GM23338 (cell line): ENCODE results near the gene SARS2. TPM values are rescaled to one million over a fixed set of nuclear protein-coding genes. Genes with fewer than 3 reads are reported as not detected.
"Not testable (repeated sequence)": the region's sequence is repeated elsewhere in the genome, so short reads cannot be mapped to it uniquely, and the experiment has no call there.

Experiments
- ATAC-seq: fragments of 200-7000 bp; cut with Tn5 transposase; 3 replicates; pipeline ENCODE4 v1.9.1; 2020
- DNase-seq: peaks from one replicate; pipeline ENCODE4 v3.0.0-alpha.2; 2015; ENCODE audit warnings: low spot score
- H2AFZ ChIP-seq: fragments of 200-600 bp; sonication (generic); 2 replicates; pipeline ENCODE4 v1.8.0; 2016; ENCODE audit warnings: antibody characterized with exemption, mild to moderate bottlenecking, moderate library complexity
- H3F3A ChIP-seq: fragments of 200-600 bp; sonication (generic); replicated peaks from 2 replicates; pipeline ENCODE4 v1.8.0; 2017; ENCODE audit warnings: antibody characterized with exemption, mixed run types, low read depth
- H3K27ac ChIP-seq: fragments of 200-600 bp; sonication (generic); 2 replicates; pipeline ENCODE4 v1.6.1; 2016; ENCODE audit warnings: low read depth
- H3K27me3 ChIP-seq: fragments of 200-600 bp; sonication (generic); 2 replicates; pipeline ENCODE4 v1.8.0; 2016; ENCODE audit warnings: mild to moderate bottlenecking, mixed run types, moderate library complexity; ENCODE audit not compliant: insufficient read depth
- H3K36me3 ChIP-seq: fragments of 200-600 bp; sonication (generic); 2 replicates; pipeline ENCODE4 v1.8.0; 2016; ENCODE audit warnings: mild to moderate bottlenecking; ENCODE audit not compliant: insufficient read depth
- H3K4me1 ChIP-seq: fragments of 200-600 bp; sonication (generic); 2 replicates; pipeline ENCODE4 v1.8.0; 2016; ENCODE audit warnings: mild to moderate bottlenecking, moderate library complexity; ENCODE audit not compliant: insufficient read depth
- H3K4me2 ChIP-seq: fragments of 200-600 bp; sonication (generic); 2 replicates; pipeline ENCODE4 v1.7.1; 2017; ENCODE audit warnings: mixed run types
- H3K4me3 ChIP-seq: fragments of 200-600 bp; sonication (generic); 2 replicates; pipeline ENCODE4 v1.6.1; 2016; ENCODE audit warnings: mixed run types
- H3K79me2 ChIP-seq: fragments of 200-600 bp; sonication (generic); replicated peaks from 2 replicates; pipeline ENCODE4 v1.8.0; 2017; ENCODE audit warnings: mild to moderate bottlenecking; ENCODE audit not compliant: insufficient read depth
- H3K9me2 ChIP-seq: fragments of 200-600 bp; sonication (generic); 2 replicates; pipeline ENCODE4 v1.8.0; 2017; ENCODE audit not compliant: insufficient read depth
- H4K20me1 ChIP-seq: fragments of 200-600 bp; sonication (generic); replicated peaks from 2 replicates; pipeline ENCODE4 v1.8.0; 2017; ENCODE audit warnings: mild to moderate bottlenecking; ENCODE audit not compliant: insufficient read depth
- H3K27ac Mint-ChIP-seq: 2 replicates; pipeline ENCODE4 v1.8.0; 2020; ENCODE audit warnings: inconsistent platforms, mild to moderate bottlenecking, moderate library complexity, mixed read lengths
- H3K27me3 Mint-ChIP-seq: 3 replicates; pipeline ENCODE4 v1.8.0; 2022; ENCODE audit warnings: low read depth, mild to moderate bottlenecking, moderate library complexity, mixed read lengths, inconsistent platforms; ENCODE audit not compliant: insufficient read depth, poor library complexity
- H3K36me3 Mint-ChIP-seq: 3 replicates; pipeline ENCODE4 v1.8.0; 2021; ENCODE audit warnings: low read depth, mild to moderate bottlenecking, inconsistent platforms, moderate library complexity, mixed read lengths
- H3K4me1 Mint-ChIP-seq: 3 replicates; pipeline ENCODE4 v1.8.0; 2020; ENCODE audit warnings: mild to moderate bottlenecking, inconsistent platforms, mixed read lengths
- H3K4me3 Mint-ChIP-seq: 3 replicates; pipeline ENCODE4 v1.8.0; 2021; ENCODE audit warnings: moderate library complexity, mild to moderate bottlenecking, inconsistent platforms, mixed read lengths
- H3K9me3 Mint-ChIP-seq: 3 replicates; pipeline ENCODE4 v1.8.0; 2020; ENCODE audit warnings: moderate library complexity, mild to moderate bottlenecking, inconsistent platforms, mixed read lengths
- CREB1 ChIP-seq: fragments of 250-450 bp; sonication (Bioruptor Pico); IDR thresholded peaks from 2 replicates; pipeline ENCODE4 v1.5.0; 2020; ENCODE audit warnings: low read depth, mild to moderate bottlenecking, moderate library complexity
- EZH2 ChIP-seq: fragments of 200-600 bp; sonication (generic); IDR thresholded peaks from one replicate; pipeline ENCODE4 v1.8.0; 2017; ENCODE audit warnings: antibody characterized with exemption, mild to moderate bottlenecking, low read depth; ENCODE audit not compliant: unreplicated experiment
- EZH2phosphoT487 ChIP-seq: fragments of 200-600 bp; sonication (generic); IDR thresholded peaks from one replicate; pipeline ENCODE4 v1.8.1; 2018; ENCODE audit warnings: antibody characterized with exemption; ENCODE audit not compliant: unreplicated experiment
- JUNB ChIP-seq: IDR thresholded peaks from one replicate; pipeline ENCODE4 v1.6.1; 2016; ENCODE audit warnings: antibody characterized with exemption; ENCODE audit not compliant: unreplicated experiment
- NANOG ChIP-seq: IDR thresholded peaks from 2 replicates; pipeline ENCODE4 v1.6.1; 2016; ENCODE audit warnings: antibody characterized with exemption, borderline replicate concordance
- POLR2AphosphoS5 ChIP-seq: IDR thresholded peaks from 2 replicates; pipeline ENCODE4 v1.6.1; 2016; ENCODE audit warnings: antibody characterized with exemption, low read depth
- STAT1 ChIP-seq: IDR thresholded peaks from one replicate; pipeline ENCODE4 v1.6.1; 2016; ENCODE audit warnings: antibody characterized with exemption; ENCODE audit not compliant: unreplicated experiment
- ZNF114 ChIP-seq: fragments of 250-450 bp; sonication (Bioruptor Pico); IDR thresholded peaks from 2 replicates; pipeline ENCODE4 v1.5.0; 2020; ENCODE audit warnings: mild to moderate bottlenecking, moderate library complexity
- ZNF331 ChIP-seq: fragments of 250-450 bp; sonication (Bioruptor Pico); IDR thresholded peaks from 2 replicates; pipeline ENCODE4 v1.5.0; 2020; ENCODE audit warnings: low read depth, mild to moderate bottlenecking, moderate library complexity
- polyA plus RNA-seq: library from polyadenylated mRNA; unstranded; fragments of >200 nt; fragmentation: Nextera tagmentation; extraction: Ambion mirVana; gene quantifications from 2 replicates; pipeline ENCODE4 v1.2.1, GENCODE V29; 2016
- total RNA-seq: library from RNA; depleted of rRNA; stranded (reverse); fragments of >200 nt; shearing (Covaris generic); gene quantifications from 2 replicates; pipeline ENCODE4 v1.2.3, GENCODE V29; 2014
- TF ChIP-seq, protein P1 (sequence below), 2 experiments: fragments of 200-600 bp in 1 of 2; sonication (generic) in 1 of 2; conservative IDR thresholded peaks; 2 replicates each; pipeline versions ENCODE4 v1.5.1 to v1.6.1; 2016 to 2017; ENCODE audit warnings: antibody characterized with exemption in 2 of 2, low read depth in 2 of 2, mild to moderate bottlenecking in 2 of 2, moderate library complexity in 1 of 2
- TF ChIP-seq, protein P2 (sequence below): fragments of 250-450 bp; sonication (Bioruptor Pico); IDR thresholded peaks from 2 replicates; pipeline ENCODE4 v1.5.0; 2020; ENCODE audit warnings: mild to moderate bottlenecking, moderate library complexity
- TF ChIP-seq, protein P3 (sequence below): IDR thresholded peaks from one replicate; pipeline ENCODE4 v1.6.1; 2018; ENCODE audit warnings: antibody characterized with exemption; ENCODE audit not compliant: unreplicated experiment

Gene SARS2
- total and polyA plus RNA-seq, 2 experiments from 2014 or later = 70.6 to 75.7 TPM

DNA sequence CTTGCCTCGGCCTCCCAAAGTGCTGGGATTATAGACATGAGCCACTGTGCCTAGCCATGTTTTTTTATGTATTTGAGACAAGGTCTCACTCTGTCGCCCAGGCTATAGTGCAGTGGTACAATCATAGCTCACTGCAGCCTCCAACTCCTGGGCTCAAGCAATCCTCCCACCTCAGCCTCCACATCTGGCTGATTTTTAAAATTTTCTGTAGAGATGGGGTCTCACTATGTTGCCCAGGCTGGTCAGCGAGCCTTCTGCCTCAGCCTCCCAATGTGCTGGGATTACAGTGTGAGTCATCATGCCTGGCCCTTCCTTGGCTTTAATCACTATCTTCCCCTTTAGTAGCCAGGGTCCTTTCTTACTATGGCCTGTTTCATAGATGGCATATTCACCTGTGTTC lies 45.9 kb downstream of the SARS2 start:
- not testable (repeated sequence) for H3K9me2 ChIP-seq, DNase-seq, H3K4me1 Mint-ChIP-seq, ATAC-seq, H3K4me3 Mint-ChIP-seq, H4K20me1 ChIP-seq, H3K27ac Mint-ChIP-seq, H3K27ac ChIP-seq, H3K4me3 ChIP-seq, H3K9me3 Mint-ChIP-seq, H3K79me2 ChIP-seq, H3F3A ChIP-seq, H3K27me3 Mint-ChIP-seq, H2AFZ ChIP-seq, H3K4me1 ChIP-seq, H3K4me2 ChIP-seq, H3K36me3 Mint-ChIP-seq, H3K27me3 ChIP-seq, H3K36me3 ChIP-seq

DNA sequence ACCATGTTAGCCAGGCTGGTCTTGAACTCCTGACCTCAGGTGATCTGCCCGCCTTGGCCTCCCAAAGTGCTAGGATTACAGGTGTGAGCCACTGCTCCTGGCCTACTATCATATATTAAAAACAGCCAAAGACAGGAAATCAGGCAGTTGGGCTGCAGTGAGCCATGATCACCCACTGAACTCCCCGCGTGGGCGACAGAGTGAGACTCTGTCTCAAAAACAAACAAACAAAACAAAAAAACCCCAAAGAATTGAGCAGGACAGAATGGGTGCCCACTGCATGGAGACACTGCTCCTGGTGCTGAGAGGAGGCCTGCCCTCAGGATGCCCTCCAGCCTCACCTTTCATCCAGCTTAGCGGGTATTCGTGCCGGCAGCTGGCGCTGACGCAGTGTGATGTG lies 47.3 kb downstream of the SARS2 start:
- Mint-ChIP-seq H3K9me3 (no peaks in the 10 kb centered on the region), H3K4me1 (peaks cover 14% of the 10 kb centered on the region), H3K4me3 (no peak overlapping the region), H3K27me3 (peaks cover 4% of the 10 kb centered on the region), H3K36me3 (no peaks in the 10 kb centered on the region; the same call in 2 of the 3 replicates), H3K27ac (no peak overlapping the region)
- Histone ChIP-seq H3F3A (no peaks in the 10 kb centered on the region), H3K36me3 (no peaks in the 10 kb centered on the region), H3K79me2 (no peaks in the 10 kb centered on the region), H3K27me3 (peaks cover 3% of the 10 kb centered on the region; the same call in 1 of the 2 replicates), H3K27ac (no peak overlapping the region), H3K4me1 (peaks cover 5% of the 10 kb centered on the region), H3K4me3 (no peak overlapping the region), H3K4me2 (no peak overlapping the region), H4K20me1 (no peaks in the 10 kb centered on the region), H2AFZ (no peak overlapping the region), H3K9me2 (no peaks in the 10 kb centered on the region)
- TF ChIP-seq NANOG (no peak), ZNF331 (CRISPR knock-in tag) (no peak), CREB1 (no peak), STAT1 (no peak), ZNF114 (no peak), POLR2AphosphoS5 (no peak), EZH2 (no peak), JUNB (no peak), EZH2phosphoT487 (no peak)
- TF ChIP-seq, protein P1, sequence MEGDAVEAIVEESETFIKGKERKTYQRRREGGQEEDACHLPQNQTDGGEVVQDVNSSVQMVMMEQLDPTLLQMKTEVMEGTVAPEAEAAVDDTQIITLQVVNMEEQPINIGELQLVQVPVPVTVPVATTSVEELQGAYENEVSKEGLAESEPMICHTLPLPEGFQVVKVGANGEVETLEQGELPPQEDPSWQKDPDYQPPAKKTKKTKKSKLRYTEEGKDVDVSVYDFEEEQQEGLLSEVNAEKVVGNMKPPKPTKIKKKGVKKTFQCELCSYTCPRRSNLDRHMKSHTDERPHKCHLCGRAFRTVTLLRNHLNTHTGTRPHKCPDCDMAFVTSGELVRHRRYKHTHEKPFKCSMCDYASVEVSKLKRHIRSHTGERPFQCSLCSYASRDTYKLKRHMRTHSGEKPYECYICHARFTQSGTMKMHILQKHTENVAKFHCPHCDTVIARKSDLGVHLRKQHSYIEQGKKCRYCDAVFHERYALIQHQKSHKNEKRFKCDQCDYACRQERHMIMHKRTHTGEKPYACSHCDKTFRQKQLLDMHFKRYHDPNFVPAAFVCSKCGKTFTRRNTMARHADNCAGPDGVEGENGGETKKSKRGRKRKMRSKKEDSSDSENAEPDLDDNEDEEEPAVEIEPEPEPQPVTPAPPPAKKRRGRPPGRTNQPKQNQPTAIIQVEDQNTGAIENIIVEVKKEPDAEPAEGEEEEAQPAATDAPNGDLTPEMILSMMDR (conservative IDR thresholded peaks at IDR 0.05; ENCODE audit: low read depth in 2 of 2) = no peak
- TF ChIP-seq, protein P2, sequence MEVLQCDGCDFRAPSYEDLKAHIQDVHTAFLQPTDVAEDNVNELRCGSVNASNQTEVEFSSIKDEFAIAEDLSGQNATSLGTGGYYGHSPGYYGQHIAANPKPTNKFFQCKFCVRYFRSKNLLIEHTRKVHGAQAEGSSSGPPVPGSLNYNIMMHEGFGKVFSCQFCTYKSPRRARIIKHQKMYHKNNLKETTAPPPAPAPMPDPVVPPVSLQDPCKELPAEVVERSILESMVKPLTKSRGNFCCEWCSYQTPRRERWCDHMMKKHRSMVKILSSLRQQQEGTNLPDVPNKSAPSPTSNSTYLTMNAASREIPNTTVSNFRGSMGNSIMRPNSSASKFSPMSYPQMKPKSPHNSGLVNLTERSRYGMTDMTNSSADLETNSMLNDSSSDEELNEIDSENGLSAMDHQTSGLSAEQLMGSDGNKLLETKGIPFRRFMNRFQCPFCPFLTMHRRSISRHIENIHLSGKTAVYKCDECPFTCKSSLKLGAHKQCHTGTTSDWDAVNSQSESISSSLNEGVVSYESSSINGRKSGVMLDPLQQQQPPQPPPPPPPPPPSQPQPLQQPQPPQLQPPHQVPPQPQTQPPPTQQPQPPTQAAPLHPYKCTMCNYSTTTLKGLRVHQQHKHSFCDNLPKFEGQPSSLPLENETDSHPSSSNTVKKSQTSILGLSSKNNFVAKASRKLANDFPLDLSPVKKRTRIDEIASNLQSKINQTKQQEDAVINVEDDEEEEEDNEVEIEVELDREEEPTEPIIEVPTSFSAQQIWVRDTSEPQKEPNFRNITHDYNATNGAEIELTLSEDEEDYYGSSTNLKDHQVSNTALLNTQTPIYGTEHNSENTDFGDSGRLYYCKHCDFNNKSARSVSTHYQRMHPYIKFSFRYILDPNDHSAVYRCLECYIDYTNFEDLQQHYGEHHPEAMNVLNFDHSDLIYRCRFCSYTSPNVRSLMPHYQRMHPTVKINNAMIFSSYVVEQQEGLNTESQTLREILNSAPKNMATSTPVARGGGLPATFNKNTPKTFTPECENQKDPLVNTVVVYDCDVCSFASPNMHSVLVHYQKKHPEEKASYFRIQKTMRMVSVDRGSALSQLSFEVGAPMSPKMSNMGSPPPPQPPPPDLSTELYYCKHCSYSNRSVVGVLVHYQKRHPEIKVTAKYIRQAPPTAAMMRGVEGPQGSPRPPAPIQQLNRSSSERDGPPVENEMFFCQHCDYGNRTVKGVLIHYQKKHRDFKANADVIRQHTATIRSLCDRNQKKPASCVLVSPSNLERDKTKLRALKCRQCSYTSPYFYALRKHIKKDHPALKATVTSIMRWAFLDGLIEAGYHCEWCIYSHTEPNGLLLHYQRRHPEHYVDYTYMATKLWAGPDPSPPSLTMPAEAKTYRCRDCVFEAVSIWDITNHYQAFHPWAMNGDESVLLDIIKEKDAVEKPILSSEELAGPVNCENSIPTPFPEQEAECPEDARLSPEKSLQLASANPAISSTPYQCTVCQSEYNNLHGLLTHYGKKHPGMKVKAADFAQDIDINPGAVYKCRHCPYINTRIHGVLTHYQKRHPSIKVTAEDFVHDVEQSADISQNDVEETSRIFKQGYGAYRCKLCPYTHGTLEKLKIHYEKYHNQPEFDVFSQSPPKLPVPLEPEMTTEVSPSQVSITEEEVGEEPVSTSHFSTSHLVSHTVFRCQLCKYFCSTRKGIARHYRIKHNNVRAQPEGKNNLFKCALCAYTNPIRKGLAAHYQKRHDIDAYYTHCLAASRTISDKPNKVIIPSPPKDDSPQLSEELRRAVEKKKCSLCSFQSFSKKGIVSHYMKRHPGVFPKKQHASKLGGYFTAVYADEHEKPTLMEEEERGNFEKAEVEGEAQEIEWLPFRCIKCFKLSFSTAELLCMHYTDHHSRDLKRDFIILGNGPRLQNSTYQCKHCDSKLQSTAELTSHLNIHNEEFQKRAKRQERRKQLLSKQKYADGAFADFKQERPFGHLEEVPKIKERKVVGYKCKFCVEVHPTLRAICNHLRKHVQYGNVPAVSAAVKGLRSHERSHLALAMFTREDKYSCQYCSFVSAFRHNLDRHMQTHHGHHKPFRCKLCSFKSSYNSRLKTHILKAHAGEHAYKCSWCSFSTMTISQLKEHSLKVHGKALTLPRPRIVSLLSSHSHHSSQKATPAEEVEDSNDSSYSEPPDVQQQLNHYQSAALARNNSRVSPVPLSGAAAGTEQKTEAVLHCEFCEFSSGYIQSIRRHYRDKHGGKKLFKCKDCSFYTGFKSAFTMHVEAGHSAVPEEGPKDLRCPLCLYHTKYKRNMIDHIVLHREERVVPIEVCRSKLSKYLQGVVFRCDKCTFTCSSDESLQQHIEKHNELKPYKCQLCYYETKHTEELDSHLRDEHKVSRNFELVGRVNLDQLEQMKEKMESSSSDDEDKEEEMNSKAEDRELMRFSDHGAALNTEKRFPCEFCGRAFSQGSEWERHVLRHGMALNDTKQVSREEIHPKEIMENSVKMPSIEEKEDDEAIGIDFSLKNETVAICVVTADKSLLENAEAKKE (CRISPR knock-in tag) = no peak
- TF ChIP-seq, protein P3, sequence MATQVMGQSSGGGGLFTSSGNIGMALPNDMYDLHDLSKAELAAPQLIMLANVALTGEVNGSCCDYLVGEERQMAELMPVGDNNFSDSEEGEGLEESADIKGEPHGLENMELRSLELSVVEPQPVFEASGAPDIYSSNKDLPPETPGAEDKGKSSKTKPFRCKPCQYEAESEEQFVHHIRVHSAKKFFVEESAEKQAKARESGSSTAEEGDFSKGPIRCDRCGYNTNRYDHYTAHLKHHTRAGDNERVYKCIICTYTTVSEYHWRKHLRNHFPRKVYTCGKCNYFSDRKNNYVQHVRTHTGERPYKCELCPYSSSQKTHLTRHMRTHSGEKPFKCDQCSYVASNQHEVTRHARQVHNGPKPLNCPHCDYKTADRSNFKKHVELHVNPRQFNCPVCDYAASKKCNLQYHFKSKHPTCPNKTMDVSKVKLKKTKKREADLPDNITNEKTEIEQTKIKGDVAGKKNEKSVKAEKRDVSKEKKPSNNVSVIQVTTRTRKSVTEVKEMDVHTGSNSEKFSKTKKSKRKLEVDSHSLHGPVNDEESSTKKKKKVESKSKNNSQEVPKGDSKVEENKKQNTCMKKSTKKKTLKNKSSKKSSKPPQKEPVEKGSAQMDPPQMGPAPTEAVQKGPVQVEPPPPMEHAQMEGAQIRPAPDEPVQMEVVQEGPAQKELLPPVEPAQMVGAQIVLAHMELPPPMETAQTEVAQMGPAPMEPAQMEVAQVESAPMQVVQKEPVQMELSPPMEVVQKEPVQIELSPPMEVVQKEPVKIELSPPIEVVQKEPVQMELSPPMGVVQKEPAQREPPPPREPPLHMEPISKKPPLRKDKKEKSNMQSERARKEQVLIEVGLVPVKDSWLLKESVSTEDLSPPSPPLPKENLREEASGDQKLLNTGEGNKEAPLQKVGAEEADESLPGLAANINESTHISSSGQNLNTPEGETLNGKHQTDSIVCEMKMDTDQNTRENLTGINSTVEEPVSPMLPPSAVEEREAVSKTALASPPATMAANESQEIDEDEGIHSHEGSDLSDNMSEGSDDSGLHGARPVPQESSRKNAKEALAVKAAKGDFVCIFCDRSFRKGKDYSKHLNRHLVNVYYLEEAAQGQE = no peak
- ATAC-seq (no peak), DNase-seq (no peak)
